GM21447 (cell line): ENCODE results near the gene CCAR1.
"Not testable (repeated sequence)": the region's sequence is repeated elsewhere in the genome, so short reads cannot be mapped to it uniquely, and the experiment has no call there.

ENCODE experiments used
- ATAC-seq: cut with Tn5 transposase; IDR thresholded peaks from one replicate; pipeline ENCODE4 v1.9.1; 2021; ENCODE audit not compliant: unreplicated experiment

The CCAR1 gene

GRCh38 chr10:68827592-68827959 is 106.5 kb downstream of the CCAR1 start:
- peak; percentile 36 for ATAC-seq

- ATAC-seq, result not testable (repeated sequence)
Observed at GRCh38 chr10:68828083-68828601, 107.1 kb downstream of the CCAR1 start.

GRCh38 chr10:68828833-68829232 is 107.8 kb downstream of the CCAR1 start:
- no peak for ATAC-seq

GRCh38 chr10:68829521-68829920 is 108.5 kb downstream of the CCAR1 start:
- ATAC-seq, result no peak

- no peak for ATAC-seq
Observed at GRCh38 chr10:68829952-68830351, 108.9 kb downstream of the CCAR1 start.

- no peak for ATAC-seq
Observed at GRCh38 chr10:68831961-68832455, 111.0 kb downstream of the CCAR1 start.

GRCh38 chr10:68832601-68833000 is 111.6 kb downstream of the CCAR1 start:
- ATAC-seq, result no peak

GRCh38 chr10:68837626-68838322 is 116.7 kb downstream of the CCAR1 start:
- ATAC-seq, result no peak

GRCh38 chr10:68840650-68841049 is 119.6 kb downstream of the CCAR1 start:
- not testable (repeated sequence) for ATAC-seq
